Breast epithelium (tissue), 4 donors: ENCODE results near the gene TAL2. TPM values are rescaled to one million over a fixed set of nuclear protein-coding genes. Genes with fewer than 3 reads are reported as not detected.

Experiments
- DNase-seq, 2 donors: peaks; one replicate each; pipeline ENCODE4 v3.0.0-alpha.2; 2019; ENCODE audit warnings: low spot score in 2 of 2
- H3K27ac ChIP-seq, 2 donors: fragments of 200-600 bp; sonication (generic) in 1 of 2; one replicate each; pipeline ENCODE4 v1.5.1; 2016 to 2019; ENCODE audit warnings: mild to moderate bottlenecking in 1 of 2
- H3K27me3 ChIP-seq, 2 donors: fragments of 200-600 bp; sonication (generic) in 1 of 2; one replicate each; pipeline versions ENCODE4 v1.5.1 to v1.6.0; 2017 to 2019; ENCODE audit warnings: control low read depth in 1 of 2, mild to moderate bottlenecking in 1 of 2
- H3K36me3 ChIP-seq: fragments of 200-600 bp; one replicate; pipeline ENCODE4 v1.5.1; 2019
- H3K4me1 ChIP-seq, 2 donors: fragments of 200-600 bp; sonication (generic); one replicate each; pipeline ENCODE4 v1.5.1; 2016 to 2019; ENCODE audit warnings: control low read depth in 1 of 2
- H3K4me3 ChIP-seq, 3 donors: fragments of 200-600 bp; sonication (generic); 1 replicate in 2 of 3; 2 replicates in 1 of 3; pipeline ENCODE4 v1.5.1; 2016 to 2019; ENCODE audit warnings: mild to moderate bottlenecking in 3 of 3, moderate library complexity in 2 of 3
- H3K9me3 ChIP-seq, 2 donors: fragments of 200-600 bp; sonication (generic) in 1 of 2; one replicate each; pipeline ENCODE4 v1.5.1; 2016 to 2019; ENCODE audit warnings: control low read depth in 1 of 2
- POLR2A ChIP-seq: fragments of 450-650 bp; IDR thresholded peaks from one replicate; pipeline ENCODE4 v1.6.1; 2016; ENCODE audit warnings: antibody characterized with exemption, mild to moderate bottlenecking, moderate library complexity
- POLR2AphosphoS5 ChIP-seq, 3 donors: sonication (generic); formaldehyde crosslinking; IDR thresholded peaks; one replicate each; pipeline ENCODE4 v1.6.1; 2017; ENCODE audit warnings: antibody characterized with exemption in 3 of 3
- intact Hi-C: fragments of 100-400 bp; cut with DNase I; formaldehyde crosslinking; loops from one replicate; pipeline ENCODE4 v1.15.1; 2023; ENCODE audit warnings: low total_unique reads
- total RNA-seq, 3 donors: library from RNA; depleted of rRNA; stranded (reverse); fragments of >200 nt; gene quantifications; one replicate each; pipeline ENCODE4 v1.1.0, GENCODE V29; 2016
- TF ChIP-seq, protein P1 (sequence below), 3 donors: fragments of 450-650 bp; IDR thresholded peaks; one replicate each; pipeline ENCODE4 v1.5.1; 2016 to 2017; ENCODE audit warnings: antibody characterized with exemption in 3 of 3, mild to moderate bottlenecking in 3 of 3, moderate library complexity in 3 of 3

TAL2 gene
- total RNA-seq, 3 donors from 2014 or later: not detected

DNA sequence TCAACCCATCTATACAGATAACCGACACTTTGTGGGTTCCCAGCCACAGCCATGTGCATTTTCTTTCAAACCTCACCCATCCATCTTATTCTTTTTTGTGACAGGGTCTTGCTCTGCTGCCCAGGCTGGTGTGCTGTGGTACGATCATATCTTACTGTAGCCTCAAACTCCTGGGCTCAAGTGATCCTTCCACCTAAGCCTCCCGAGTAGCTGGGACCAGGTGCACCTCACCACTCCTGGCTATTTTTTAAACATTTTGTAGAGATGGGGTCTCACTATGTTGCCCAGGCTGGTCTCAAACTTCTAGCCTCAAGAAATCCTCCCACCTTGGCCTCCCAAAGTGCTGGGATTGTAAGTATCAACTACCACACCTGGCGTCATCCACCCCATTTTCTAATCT lies 24.7 kb downstream of the TAL2 start:
- H3K27ac ChIP-seq: no peak overlapping the region
- no peaks in the 10 kb centered on the region for H3K4me1 ChIP-seq
- peaks cover 0 to 9% of the 10 kb centered on the region in 2 donors for H3K27me3 ChIP-seq
- no peak overlapping the region for H3K4me3 ChIP-seq
- DNase-seq: no peak
- H3K9me3 ChIP-seq: no peaks in the 10 kb centered on the region
- intact Hi-C loops: no loop called here
- TF ChIP-seq POLR2AphosphoS5 (IDR thresholded peaks at IDR 0.05): no peak
- no peaks in the 10 kb centered on the region for H3K36me3 ChIP-seq

DNA sequence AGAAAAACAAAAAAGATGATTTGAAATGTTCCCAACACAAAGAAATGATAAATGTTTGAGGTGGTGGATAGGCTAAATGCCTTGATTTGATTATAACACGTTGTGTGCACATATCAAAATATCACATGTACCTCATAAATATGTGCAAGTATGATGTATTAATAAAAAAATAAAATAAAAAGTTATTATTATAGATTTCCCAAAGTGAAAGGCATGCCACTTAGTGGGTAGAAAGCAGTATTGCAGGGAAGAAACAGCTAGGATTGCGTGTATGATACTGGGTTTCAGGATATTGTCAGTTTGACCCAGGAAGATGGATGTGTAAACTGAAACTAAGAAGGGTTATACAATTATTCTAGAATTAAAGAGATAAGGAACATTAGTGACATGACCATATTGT lies 28.5 kb downstream of the TAL2 start:
- Histone ChIP-seq H3K4me3 (no peak overlapping the region), H3K27me3 (peaks cover 0 to 16% of the 10 kb centered on the region in 2 donors), H3K36me3 (no peaks in the 10 kb centered on the region), H3K27ac (no peak overlapping the region), H3K9me3 (no peaks in the 10 kb centered on the region), H3K4me1 (no peaks in the 10 kb centered on the region)
- DNase-seq: no peak
- intact Hi-C loops: no loop called here
- TF ChIP-seq POLR2AphosphoS5 (IDR thresholded peaks at IDR 0.05) (no peak), POLR2A (no peak)
- TF ChIP-seq, protein P1, sequence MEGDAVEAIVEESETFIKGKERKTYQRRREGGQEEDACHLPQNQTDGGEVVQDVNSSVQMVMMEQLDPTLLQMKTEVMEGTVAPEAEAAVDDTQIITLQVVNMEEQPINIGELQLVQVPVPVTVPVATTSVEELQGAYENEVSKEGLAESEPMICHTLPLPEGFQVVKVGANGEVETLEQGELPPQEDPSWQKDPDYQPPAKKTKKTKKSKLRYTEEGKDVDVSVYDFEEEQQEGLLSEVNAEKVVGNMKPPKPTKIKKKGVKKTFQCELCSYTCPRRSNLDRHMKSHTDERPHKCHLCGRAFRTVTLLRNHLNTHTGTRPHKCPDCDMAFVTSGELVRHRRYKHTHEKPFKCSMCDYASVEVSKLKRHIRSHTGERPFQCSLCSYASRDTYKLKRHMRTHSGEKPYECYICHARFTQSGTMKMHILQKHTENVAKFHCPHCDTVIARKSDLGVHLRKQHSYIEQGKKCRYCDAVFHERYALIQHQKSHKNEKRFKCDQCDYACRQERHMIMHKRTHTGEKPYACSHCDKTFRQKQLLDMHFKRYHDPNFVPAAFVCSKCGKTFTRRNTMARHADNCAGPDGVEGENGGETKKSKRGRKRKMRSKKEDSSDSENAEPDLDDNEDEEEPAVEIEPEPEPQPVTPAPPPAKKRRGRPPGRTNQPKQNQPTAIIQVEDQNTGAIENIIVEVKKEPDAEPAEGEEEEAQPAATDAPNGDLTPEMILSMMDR (IDR thresholded peaks at IDR 0.05): no peak

DNA sequence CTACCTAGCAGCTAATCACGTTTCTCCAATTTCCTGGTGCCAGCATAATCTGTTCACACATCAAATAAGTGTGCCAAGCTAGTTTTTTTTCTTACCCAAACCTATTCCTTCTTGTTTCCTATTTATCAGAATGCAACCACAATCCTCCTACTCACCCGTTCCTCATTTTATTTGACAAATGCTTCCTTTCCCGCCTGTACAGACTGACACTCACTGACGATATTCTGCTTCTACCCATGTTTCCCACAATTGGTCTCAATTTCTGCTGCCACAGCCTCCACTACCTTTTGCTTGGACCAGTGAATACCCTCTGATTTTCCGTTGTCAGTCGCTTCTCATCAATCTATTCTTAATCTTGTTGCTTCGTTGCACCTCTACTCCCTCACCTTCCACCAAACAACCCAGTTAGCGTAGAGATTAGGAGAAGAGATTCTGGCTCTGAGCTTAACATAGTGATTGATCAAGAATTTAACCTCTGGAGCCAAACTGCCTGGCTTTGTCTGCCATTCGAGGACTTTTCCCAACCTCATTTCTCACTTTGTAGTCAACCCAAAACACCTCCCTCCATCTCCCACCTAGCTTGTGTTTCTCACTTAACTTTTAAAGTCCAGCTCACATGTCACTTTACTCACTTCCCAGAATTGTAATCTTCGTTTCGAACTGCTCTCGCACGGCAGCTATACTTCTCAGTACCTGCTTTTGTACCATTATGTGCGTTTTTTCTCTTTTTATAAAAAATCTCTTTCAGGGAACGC lies 31.4 kb downstream of the TAL2 start:
- H3K4me3 ChIP-seq: peak overlapping the region; percentile 75 to 94 (median 78)
- no peak for DNase-seq
- no peaks in the 10 kb centered on the region for H3K4me1 ChIP-seq
- intact Hi-C loops: no loop called here
- H3K27me3 ChIP-seq: peaks cover 0 to 16% of the 10 kb centered on the region in 2 donors
- H3K9me3 ChIP-seq: no peaks in the 10 kb centered on the region
- TF ChIP-seq POLR2A: no peak
- TF ChIP-seq, protein P1 (IDR thresholded peaks at IDR 0.05): no peak
- no peak for TF ChIP-seq POLR2AphosphoS5 (IDR thresholded peaks at IDR 0.05)
- no peak overlapping the region for H3K27ac ChIP-seq
- H3K36me3 ChIP-seq: no peaks in the 10 kb centered on the region

DNA sequence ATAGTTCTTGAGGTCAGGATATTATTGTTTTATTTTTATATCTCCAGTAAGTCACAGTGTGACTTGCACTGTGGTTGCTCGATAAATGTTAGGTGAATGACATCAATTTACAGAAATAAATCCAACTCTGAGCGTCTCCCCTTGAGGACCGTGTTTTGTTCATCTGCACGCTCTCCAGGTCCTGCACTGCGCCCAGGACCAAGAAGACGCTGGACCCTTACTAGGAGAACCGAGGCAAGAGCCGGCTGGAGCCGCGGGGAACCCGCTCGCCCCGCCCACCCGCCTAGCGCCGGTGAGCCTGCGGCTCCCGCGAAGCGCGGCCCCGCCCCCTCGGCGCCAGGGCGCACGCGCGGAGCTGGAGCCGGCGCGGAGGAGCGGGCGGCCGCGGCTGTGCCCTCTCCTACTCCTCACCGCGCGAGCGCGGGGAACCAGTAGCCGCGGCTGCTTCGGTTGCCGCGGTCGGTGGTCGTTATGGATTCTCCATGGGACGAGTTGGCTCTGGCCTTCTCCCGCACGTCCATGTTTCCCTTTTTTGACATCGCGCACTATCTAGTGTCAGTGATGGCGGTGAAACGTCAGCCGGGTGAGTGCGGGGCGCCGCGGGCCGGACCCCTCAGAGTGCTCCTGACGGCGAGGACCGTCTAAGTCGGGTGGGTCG lies 32.1 kb downstream of the TAL2 start, which contains the start of gene TMEM38B:
TMEM38B (plus strand) TSS at position 352 of the 658 bp plus-strand sequence; CDS start at position 472, 120 bp downstream.
- intact Hi-C loops: no loop called here
- H3K27ac ChIP-seq: peak within 1 kb of the TSS; percentile 80 to 83
- no peak for TF ChIP-seq POLR2A
- peak in 2 of 3 donors; percentile 61 to 74 for TF ChIP-seq POLR2AphosphoS5 (IDR thresholded peaks at IDR 0.05)
- TF ChIP-seq, protein P1 (IDR thresholded peaks at IDR 0.05): no peak
- H3K9me3 ChIP-seq: no peaks in the 10 kb centered on the region
- peak in 1 of 2 donors; percentile 47 for DNase-seq
- H3K36me3 ChIP-seq: no peaks in the 10 kb centered on the region
- peak within 1 kb of the TSS; percentile 75 to 94 (median 78) for H3K4me3 ChIP-seq
- no peaks in the 10 kb centered on the region for H3K4me1 ChIP-seq
- H3K27me3 ChIP-seq: peaks cover 0 to 16% of the 10 kb centered on the region in 2 donors

DNA sequence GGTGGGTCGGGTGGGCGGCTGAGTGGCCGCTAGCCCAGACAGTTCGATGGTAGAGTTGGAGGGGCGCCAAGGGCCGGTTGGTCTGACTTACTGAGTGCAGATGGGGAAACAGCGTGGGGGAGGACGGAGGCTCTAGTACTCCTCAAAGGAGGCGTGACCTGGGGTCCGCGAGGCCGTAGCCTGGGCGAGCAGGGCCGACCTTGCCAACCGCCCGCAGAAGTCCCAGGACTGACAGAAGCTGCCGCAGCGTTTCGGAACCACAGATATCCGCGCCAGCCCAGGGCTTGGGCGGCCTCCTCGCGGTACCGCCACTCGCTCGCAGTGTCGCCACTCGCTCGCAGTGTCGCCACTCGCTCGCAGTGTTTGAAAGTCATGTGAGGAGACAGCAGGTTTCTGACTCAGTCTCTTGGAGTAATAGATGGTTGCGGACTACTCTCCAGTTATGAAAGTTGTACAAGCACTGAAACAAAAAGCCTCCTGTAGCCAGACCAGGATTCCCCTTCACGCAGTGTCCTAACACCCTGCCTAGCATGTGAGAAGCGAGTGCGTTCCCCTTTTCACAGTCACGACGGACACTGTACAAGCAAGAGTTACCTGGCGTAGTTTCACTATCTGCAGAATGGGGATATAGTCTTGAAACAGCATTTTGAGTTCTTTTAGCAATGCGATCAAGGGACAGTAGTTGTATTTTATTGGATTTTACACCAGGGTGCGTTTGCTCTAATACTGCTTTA lies 32.8 kb downstream of the TAL2 start:
- peak in 1 of 2 donors; percentile 58 for DNase-seq
- Histone ChIP-seq H3K27me3 (peaks cover 0 to 16% of the 10 kb centered on the region in 2 donors), H3K4me3 (peak overlapping the region; percentile 75 to 94 (median 78)), H3K4me1 (no peaks in the 10 kb centered on the region), H3K36me3 (no peaks in the 10 kb centered on the region), H3K9me3 (no peaks in the 10 kb centered on the region), H3K27ac (peak overlapping the region; percentile 80 to 83)
- intact Hi-C loops: no loop called here
- TF ChIP-seq POLR2A: no peak
- TF ChIP-seq, protein P1 (IDR thresholded peaks at IDR 0.05): no peak
- peak in 2 of 3 donors; percentile 27 to 77 for TF ChIP-seq POLR2AphosphoS5 (IDR thresholded peaks at IDR 0.05)
